HG03139 (cell line): ENCODE measurements around the gene SLC16A12.
"Not testable (repeated sequence)": the region's sequence is repeated elsewhere in the genome, so short reads cannot be mapped to it uniquely, and the experiment has no call there.

Experiments
- ATAC-seq: cut with Tn5 transposase; IDR thresholded peaks from one replicate; pipeline ENCODE4 v1.9.1; 2021; ENCODE audit not compliant: unreplicated experiment

The SLC16A12 gene

DNA sequence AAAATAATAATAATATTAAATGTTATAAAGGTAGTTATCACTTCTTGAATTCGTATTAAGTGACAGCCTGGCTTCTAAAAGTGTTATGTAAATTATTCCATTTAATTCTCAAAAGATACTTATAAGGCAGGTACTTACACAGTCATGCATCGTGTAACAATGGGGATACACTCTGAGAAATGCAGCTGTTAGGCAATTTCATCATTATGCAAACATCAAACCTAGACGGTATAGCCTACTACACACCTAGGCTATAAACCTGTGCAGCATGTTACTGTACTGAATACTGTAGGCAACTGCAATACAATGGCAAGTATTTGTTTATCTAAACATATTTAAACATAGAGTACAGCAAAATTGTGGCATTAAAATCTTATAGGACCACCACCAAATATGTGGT lies 141.5 kb downstream of the SLC16A12 start:
- no peak for ATAC-seq

DNA sequence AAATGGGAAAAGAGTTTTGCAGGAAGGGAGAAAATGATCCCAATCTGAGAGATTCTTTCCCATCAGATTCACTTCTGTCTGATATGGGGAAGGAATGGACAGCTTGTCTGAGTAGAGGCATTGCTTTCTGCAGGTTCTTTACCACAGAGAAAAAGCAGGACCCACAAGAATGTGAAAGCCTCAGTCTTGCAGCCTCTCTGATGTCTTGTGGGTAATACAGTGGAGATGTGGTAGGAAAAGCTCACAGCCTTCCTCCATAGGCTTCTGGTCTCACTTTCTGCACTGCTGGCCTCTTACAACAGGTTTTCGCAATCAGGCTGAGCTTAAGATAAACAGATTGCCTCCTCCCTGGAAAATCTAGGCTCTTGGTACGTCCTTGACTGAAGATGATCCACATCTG lies 142.4 kb downstream of the SLC16A12 start:
- ATAC-seq: no peak

DNA sequence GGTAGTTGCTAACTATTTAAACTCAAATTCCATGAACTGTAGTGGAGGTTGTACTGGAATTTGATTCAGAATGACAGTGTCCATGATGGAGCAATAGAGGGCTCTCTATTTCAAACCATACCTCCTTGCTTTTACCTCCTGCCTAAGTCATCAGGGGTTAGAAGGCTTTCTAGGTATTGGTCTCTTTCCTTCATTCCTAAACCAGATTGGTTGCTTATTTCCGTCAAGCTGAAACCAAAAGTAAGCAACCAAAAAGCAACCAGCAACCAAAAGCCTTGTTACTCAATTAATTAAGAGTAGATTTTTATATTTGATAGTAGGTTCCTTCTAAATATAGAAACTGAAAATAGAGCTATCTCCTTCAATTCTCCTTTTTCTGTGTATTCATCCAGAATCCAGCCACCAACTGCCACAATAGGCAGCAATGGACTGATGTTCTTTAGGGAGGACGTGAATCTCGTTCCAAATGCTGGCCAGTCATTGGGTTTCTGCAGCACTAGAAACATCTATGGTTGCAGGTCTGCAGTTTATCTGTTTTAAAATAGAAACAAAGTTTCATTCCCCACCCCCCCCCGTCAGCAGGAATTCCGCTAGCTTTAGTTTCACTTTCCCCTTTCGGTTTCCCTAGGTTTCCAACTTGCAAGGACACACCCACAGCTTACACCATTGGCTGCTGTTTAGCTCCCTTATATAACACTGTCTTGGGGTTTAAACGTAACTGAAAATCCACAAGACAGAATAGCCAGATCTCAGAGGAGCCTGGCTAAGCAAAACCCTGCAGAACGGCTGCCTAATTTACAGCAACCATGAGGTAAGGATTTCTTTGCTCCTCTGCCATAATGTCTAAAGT lies 143.3 kb downstream of the SLC16A12 start, which contains the start of gene IFIT1:
Gene IFIT1 (plus strand): TSS at position 717 of the 850 bp plus-strand sequence. CDS start 90 bp downstream, at position 807.
- ATAC-seq: peak; percentile 83

DNA sequence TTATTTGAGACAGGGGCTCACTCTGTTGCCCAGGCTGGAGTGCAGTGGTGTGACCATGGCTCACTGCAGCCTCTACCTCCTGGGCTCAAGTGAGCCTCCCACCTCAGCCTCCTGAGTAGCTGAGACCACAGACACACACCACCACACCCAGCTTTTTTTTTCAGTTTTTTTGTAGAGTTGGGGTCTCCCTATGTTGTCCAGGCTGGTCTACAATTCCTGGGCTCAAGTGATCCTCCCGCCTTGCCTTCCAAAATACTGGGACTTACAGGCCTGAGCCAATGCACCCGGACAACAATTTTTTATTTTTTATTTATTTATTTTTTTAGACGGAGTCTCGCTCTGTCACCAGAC lies 144.2 kb downstream of the SLC16A12 start:
- ATAC-seq: not testable (repeated sequence)

DNA sequence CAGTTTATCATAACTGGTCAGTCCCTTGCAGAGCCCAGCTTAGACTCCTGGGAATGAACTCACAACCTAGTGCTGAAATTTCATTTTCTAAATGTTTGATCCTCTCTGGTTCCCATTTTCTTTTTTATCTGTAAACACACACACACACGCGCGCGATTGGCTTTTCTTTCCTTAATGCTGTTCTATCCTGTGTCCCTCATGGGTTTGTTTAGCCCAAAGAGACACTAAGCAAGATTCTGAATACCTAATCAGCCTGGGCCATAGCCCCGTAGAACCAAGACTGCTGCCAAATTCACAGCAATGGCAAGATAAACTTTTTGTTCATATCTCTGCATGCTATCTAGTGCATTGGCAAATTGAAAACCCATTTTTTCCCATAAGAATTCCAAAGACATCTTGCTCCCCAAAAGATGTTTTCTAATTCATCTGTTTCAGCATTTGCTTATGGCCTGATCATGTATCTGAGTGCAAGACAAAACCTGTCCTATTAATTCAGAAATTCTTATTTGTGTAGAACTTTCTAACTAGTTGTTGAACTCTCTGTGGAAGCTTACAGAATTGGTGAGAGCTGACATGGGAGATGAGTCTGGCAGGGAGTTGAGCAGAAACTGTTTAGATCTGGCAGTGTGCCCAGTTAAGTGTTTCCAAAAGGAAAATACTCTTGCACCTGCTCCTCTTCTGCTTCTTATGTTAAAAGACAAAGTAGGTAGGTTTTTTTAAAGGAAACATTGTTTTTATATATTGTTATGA lies 144.7 kb downstream of the SLC16A12 start:
- ATAC-seq: no peak

DNA sequence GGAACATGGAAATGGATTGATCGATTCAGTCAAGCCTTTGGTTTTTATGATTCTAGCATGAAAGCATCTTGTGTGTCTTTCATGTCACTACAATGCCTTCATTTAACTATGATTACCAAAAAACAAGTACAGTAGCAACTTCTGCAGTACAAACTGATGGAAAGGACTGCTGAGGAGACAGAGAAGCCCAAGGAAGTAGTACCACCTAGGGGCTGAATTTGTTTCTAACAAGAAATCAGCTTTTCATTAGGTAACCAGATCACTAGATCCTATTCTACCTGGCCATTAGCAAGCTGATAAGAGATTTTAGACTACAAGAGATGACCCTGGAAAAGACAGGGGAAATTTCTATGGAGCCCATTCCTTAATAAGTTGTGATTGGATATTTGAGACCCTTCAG lies 146.1 kb downstream of the SLC16A12 start:
- no peak for ATAC-seq

DNA sequence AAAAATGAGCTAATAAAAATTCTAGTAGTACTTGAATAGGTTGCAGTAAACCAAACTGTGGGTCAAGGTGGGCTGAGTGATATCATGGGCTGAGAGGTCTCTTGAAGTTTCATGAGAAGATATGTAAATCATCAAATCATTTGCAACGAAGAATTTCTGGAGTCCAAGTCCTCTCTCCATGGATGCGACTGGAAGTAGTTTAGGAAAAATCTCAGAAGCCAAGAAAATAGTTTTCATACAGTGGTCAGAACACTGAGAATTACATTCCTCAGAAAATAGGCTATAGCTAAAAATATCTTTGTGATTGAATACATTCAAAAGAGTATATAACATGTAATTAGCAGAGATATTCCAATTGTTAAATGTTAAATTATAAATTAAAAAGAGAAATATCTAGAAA lies 146.6 kb downstream of the SLC16A12 start:
- ATAC-seq: no peak

DNA sequence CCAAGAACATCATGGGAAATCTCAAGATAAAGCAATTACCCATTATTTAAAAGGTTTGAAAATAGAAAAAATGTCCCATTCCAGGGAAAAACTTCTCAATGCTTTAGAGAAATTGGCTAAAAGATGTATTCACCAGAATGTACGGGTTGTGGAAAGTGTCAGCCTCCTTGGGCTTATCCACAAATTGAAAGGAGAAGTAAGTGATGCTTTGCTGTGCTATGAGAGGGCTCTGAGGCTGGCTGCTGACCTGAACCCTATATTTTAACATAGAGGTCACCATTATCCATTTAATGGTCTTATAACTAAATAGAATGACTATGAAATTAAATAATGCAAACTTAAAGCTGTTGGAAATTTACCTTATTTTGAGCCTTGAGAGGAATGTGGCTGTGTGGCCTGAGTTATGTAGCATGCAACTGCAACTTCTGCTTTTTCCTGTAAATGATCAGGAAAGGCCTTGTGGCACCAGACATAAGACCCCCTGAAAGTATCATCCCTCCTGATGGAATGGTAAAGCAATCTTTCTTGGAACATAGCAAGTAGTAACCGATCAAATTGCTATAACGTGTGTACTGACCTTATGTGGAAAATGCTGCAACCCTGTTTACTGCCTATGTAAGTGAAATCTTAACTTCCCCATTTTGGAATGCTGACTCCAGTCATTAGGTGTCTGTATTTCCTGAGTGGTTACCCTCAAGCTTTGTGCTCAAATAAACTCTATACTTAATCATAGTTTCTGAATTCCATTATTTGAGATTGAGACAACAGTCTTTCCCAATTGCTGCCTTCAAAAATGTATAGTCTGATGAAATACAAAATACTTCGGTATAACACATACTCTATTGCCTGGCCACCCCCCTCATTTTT lies 150.7 kb downstream of the SLC16A12 start:
- ATAC-seq: no peak

DNA sequence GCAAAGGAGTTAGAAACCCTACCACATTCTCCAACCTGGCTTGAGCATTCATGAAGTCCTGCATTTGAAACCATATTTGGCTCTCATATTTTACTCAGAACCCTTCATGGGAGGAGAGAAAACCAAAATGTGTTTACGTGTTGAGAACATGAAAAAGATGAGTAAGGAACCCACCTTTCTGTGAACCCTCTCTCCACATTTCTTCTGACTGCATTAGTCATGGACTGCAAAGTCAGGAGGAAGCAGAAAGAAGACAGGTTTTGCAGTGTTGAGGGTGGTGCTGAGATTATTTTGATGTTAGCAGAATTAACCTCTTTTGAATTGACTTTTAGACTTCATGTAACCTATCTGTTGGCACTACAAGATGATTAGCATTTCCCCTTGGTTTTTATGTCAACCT lies 152.6 kb downstream of the SLC16A12 start:
- ATAC-seq: no peak
